Stimulated activated CD8-positive, alpha-beta memory T cell treated with anti-CD3 and anti-CD28 coated beads, Interleukin-15, amount 100 ng/mL, for 1 hour (primary cell): Measurements from ENCODE around the gene SORCS2.

Source experiments
- DNase-seq: peaks from one replicate; pipeline ENCODE4 v3.0.0-alpha.2; 2020; ENCODE audit warnings: low read depth

The SORCS2 gene

DNA sequence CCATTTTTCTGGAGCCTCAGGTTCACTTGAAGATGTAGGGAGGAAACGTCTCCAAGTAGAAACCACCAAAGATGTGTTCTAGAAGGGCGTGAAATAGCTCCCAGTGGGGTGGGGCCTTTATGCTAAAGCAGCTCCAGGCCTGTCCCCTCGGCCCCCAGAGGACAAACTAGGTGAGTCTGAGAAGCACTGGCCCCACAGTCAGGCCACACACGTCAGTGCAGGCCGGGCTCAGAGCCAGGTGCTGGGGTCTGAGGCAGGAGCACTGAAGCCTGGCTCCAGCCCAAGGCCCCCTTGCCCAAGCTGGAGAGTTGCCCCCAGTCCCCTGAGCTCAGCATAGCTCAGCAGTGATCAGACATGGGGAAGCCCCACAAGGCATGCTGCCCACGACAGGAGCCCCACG is 337.7 kb downstream of the SORCS2 start:
- no peak for DNase-seq

DNA sequence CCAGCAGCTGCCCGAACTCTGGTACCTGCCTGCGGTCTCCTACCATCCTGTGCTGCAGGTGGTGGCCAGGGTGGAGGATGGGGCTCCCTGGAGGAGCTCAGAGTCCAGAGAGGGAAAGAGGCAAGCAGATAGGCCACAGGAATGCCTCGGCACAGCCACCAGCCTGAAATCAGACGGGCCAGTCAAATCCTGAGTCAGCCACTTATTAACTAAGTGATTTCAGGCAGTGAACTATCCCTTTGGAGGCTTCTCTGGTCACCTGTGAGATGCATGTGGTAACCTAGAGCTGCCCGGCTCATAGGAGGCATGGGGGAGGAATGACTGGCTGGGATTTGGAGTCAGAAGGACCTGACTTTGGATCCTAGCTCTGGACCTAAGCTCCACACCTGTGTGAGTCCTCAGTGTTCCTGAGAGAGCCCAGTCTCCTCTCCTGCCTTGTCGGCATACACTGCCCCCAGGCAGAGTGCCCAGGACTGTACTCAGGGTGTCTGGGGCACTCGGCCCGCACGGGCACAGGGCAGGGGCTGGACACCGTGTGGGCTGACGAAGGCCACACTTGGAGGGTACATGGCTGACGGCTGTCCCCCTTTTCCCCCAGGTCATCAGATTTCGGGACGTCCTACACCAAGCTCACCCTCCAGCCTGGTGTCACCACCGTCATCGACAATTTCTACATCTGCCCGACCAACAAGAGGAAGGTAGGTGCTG is 338.7 kb downstream of the SORCS2 start:
- DNase-seq = no peak

DNA sequence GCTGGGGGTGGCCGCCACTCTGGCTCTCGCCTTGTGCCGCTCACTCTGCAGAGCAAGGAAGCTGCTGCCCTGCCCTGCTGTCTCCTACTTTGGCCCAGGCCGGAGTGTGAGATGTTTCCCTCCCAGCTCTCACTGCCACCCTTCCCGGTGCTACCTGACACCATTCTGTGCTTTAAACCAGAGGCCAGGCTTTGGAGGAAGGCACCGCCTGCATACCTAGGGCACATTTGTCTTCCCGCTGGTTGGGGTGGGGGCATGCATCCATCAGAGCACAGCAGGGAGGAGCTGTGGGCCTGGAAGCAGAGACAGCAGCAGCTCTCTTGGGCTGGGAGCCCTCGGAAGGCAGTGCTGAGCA is 339.3 kb downstream of the SORCS2 start:
- DNase-seq = no peak

DNA sequence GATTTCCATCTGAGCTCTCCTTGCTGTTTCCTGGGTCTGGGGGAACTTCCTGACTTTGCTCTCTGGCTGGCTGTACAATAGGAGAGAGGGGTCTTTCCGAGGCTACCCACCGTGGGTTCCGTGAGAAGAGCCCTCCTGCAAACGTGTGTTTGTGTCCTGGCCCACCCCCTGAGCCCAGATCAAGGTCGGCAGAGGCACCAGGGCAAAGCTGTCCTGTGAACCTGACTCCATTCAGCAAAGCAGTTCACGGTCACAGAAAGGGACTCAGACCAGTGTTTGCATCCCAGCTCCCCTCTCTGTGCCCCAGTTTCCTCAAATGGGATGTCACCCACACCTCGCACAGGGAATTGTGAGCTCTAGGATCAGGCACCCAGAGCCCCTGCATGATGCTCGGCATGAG is 339.7 kb downstream of the SORCS2 start:
- no peak for DNase-seq

DNA sequence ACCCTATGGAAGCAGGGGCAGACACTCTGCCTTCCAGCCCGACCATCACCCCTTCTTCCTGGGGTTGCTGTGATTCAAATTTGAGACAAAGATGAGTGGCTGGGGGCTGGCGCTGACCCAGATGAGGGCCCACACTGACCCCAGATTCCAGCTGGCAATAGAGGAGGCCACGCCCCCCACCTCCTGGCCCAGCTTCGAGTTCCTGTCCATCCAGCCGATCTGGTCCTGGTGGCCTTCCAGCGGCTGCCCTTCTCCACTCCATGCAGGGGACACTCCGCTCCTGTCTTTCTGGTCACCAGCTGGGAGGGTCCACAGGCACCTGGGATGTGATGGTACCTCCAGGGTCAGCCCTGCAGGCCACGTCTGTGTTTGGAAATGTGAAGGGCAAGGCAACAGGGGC is 340.9 kb downstream of the SORCS2 start:
- no peak for DNase-seq

DNA sequence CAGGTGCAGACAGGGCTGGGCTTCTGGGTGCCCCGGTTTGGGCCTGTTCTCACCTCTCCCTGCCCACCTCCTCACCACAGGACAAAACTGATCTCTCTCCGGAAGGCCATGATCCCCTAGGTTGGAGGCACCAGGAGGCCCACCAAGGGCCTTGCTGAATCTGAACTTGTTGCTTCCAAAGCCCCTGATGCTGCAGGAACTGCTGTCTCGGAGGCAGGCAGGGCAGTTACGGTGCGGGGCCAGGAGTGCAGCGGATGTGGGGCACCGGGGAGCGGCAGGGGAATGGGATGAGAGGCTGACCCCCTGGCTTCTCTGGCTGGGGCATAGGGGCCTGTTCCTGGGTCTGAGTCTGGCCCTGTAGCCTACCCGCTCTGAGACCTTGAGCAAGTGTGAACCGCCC is 342.8 kb downstream of the SORCS2 start:
- no peak for DNase-seq

DNA sequence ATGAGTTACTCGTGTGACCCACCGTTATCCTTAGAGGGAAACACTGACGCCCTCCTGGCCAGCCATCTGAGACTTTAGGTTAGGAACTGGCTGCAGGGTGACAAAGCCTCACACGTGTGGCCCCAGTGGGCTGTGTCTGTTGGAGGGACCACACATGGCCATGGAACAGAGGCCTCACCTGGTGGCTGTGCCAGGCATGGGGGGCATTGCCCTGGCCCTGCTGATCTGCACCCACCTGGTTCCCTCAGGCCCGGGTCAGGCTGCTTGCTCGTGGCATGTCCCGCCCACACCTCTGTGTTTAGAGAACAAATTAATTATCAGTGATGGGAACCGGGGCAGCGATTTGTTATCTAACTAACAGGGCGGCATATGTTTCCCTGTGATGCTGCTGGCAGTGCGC is 343.3 kb downstream of the SORCS2 start:
- DNase-seq = no peak

DNA sequence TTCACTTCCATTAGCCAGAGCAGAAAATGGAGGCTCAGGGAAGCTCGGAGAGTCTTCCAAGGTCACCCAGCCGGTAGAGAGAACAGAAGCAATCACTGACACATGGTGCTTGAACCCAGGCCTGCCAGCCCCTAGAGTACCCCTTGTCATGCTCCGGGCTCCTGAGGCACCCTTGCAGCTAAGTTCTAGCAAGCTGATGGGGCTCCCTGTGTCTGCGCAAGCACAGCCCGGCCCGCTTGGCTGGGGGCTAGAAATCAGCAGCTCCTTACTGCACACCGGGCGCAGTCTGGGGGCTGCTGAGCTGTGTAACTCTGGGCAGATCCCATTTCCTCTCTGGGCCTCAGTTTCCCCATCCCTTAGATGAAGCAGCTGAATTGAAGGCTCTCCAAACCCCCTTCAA is 344.5 kb downstream of the SORCS2 start:
- DNase-seq = no peak

DNA sequence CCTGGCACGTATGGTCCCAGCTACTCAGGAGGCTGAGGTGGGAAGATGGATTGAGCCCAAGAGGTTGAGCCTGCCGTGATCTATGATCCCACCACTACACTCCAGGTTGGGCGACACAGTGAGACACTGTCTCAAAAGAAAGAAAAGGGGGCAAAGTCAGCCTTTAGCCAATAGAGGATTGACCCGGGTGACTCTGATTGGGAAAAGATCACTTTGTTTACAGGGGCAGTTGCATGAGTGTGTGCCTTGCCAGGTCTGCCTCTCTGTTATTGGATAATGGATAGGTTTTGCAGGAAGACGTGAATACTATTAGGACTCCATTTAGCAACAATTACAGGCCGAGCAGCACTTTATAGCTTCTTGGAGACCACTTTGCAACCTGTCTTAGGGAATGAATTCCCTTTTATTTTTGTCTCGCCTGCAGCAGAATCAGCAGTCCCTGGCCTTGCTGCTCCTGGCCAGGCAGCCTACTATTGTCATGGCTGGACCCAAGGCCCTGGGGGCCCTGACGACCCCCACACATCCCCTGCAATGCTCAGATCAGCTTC is 345.6 kb downstream of the SORCS2 start:
- DNase-seq = no peak

DNA sequence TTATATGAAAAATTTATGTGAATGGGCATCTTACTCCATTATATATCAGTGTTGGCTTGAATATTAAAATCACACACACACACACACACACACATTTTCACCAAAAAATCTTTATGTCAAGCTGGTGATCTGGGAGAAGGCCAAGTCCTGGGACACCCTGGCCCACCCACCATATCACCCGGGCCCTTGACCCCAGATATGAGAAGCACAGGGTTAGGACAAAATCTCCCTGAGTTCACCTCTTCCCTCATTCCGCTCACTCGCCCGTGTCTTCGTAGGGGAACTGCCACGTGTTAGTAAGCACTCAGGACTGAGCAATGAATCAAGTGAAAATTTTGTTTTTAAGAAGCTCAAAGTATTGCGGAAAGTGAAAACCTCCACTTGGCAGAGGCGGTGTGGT is 346.2 kb downstream of the SORCS2 start:
- no peak for DNase-seq

DNA sequence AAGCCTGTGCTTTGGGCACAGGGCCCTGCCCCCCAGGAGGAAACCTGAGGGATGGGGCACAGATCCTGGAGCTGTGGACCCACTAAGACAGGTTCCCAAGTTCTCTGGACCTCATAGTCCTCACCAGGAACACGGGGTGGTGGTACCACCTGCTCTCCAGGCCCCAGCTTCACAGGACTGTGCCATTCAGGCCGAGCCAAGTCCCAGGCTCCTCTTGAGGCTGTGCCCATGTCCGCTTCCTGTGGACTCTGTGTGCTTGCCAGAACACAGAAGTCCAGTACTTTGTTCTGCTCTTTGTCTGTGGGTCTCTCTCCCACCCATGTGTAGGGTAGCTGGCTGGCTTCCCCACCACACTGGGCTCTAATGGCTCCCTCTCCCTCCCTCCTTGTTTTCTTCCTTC is 346.8 kb downstream of the SORCS2 start:
- DNase-seq = no peak

DNA sequence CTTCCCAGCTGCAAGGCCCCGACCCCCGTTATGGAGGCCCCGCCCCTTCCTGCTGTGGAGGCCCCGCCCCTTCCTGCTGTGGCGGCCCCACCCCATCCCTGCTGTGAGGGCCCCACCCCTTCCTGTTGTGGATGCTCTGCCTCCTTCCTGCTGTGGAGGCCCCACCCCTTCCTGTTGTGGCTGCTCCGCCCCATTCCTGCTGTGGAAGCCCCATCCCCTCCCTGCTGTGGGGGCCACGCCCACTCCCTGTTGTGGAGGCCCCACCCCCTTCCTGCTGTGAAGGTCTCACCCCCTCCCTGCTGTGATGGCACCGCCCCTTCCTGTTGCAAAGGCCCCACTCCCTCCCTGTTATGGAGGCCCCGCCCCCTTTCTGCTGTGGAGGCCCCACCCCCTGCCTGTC is 347.3 kb downstream of the SORCS2 start:
- no peak for DNase-seq

DNA sequence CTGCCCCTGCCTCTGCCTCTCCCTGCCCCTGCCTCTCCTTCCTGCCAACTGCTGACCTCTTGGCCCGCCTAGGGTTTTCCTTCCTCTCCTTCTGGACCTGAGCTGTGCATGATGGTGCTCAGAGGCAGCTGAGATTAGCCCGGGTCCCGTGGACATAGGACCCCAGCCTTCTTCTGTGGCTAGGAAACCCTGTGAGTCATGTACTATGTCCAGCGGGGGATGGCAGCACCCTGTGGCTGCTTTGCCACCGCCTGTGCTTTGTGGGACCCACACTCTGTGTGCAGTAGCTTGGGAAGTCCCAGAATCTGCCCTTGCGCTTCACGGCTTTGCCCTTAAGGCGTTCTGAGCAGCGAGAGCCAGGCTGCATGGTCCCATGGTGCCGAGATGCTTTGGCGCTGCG is 347.9 kb downstream of the SORCS2 start:
- DNase-seq = no peak

DNA sequence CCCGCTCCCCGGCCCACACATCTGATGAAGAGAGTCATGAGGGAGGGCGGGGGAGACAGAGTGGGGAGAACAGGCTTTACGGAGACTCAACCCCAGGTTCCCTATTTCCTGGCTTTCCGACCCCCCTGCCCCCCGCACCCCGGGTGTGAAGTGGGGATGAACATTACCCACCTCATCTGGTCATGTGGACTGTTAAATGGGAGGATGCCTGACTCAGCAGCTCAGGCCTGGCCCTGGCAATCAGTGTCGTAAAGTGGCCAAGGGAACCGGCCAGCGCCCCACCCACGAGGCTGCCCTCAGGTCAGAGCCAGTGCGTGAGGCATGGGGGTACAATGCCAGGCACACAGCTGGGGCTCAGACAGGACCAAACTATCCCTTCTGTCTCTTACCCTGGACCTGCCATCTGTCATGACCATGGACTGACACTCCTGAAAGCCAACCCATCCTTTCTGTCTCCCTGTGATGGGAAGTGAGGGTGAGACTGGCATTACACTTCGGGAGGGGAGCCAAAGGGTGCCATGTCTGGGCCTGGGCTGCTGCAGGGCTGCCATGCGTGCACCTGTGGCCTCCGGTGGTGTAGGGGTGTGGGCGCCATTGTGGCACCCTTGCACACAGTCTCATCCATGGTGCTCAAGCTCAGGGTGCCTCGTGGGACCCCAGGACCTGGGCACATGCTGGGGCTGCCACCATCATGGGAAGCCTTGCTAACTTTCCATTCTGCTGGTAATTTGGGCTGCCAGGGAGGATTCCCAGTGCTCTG is 348.5 kb downstream of the SORCS2 start:
- no peak for DNase-seq

DNA sequence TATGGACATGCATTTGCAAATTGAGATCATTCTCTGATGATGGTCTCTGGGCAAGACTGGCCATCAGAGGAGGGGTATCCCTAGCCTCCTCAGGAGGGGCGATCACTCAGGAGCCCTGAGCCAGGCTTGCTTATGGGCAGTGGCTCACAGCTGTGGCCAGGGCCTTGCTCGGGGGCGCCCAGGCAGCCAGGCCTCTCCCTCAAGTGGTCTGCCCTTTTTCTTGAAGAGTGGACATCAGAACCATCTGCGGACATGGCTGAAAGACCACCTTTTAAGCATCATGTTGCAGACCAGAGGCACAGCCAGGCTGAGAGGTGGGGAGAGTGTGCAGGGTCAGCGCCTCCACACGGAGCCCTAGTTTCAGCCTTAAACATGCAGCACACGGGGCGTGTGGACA is 349.1 kb downstream of the SORCS2 start:
- DNase-seq = no peak

DNA sequence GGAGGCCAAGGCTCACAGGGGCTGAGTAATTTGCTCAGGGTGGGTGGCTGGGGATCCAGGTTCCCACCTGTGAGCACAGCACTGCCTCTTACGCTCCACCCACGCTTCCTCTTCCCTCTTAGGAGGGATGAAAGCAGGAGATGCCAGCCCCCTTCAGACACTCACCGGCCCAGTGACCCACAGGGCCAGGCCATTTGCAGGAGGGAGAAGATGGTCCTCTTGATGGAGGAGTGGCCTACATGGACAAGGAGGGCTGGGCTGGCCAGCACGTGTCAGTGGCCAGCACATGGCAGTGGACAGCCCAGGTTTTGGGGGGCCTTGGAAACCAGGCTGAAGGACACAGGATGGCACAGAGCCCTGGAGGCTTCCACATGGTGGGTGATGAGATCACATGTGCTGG is 350.4 kb downstream of the SORCS2 start:
- DNase-seq = no peak

DNA sequence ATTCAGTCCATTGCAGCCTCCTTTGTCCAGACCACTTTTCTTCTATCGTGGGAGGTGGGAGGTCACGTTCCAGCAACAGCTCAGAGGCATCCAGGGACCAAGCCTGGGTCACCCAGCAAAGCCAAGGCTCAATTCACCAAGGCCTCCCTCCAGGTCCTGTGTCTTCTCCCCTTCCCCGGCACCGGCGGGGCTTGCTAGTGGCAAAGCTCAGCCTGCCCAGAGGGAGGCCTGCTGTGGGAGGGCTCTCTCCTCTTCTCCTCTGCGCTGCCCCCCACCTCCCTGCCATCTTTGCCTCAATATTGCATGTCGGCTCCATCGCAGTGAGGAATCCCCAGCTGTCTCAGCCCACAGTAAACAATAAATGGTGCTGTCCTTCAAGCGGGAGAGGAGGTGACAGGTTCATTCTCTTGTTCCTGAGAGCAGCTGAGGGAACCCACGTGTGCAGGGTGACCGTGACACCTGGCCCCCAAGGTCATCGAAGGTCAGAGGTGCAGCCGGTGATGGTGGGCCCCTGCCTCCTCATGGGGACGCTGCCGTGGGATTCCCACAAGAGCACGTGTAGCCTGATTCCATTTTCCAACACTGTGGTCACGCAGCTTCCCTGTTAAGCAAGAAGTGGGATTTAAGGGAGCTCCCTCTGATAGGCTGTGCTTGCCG is 353.9 kb downstream of the SORCS2 start:
- no peak for DNase-seq

DNA sequence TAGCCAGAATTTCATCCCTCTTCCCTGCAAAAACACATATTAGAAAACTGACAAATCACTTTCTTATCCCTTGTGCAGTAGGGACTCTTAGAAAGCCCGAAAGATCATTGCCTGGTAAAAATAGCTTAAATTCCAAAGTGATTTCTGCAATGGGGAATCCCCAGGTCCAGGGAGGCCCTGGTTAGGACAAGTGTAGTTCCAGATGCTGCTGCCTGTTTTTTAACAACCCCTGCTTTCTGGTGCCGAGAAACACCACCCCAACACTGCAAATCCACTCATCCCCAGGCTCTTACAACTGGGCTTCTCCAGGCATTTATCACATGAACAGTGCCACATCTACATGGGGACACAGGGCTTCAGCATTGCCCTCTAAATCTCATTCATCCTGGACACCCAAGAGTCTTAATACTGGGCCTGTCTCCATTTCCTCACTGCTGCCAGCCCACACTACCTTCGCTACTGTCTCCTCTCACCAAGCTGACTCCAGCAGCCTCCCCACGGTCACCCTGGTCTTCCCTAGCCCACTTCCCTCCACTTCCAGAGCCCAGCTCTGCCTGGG is 354.6 kb downstream of the SORCS2 start:
- DNase-seq = no peak

DNA sequence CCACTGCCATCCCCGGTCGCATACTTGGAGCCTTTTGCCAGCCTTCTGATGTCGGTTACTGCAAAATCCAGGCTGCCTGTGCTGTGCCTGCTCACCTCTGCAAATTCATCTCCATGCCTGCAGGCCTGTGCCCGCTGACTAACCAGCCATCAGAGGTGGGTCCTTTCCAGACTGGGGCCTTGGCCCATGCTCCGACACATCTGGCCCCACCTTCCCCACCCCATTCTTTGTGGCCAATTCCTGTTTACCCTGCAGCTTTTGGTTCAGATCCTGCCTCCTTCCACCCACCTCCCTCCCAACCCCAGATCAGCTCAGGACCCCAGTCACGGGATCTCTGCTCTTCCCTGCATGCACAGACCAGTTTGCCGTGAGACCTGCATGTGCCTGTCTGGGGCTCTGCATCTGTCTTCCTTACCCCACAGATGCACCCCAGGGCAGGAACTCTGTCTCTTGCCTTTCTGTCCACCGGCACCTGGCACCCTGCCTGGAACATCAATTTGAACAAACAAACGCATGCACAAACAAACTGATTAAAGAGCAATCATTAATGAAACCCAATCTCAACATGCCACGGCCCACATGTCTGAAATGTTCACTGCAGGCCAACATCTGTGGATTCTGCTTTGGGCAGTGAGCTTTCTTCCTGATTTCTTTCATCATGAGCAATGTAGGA is 355.2 kb downstream of the SORCS2 start:
- no peak for DNase-seq

DNA sequence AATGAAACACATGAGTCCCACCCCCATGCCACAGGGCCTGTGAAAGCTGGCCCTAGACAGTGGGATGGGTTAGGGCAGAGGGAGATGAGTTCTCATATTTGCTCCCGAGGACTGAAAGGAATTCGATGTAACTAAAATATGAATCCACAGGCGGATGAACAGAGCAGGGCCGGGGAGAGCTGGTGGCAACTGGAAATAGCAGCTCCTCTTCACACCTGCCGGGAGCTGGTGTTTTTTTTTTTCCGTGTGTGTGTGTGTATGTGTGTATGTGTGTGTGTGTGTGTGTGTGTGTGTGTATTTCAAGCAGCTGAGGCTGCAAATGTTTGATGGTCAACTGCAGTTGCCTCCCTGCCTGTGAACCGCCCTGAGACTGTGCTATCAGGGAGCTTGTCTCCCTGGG is 357.5 kb downstream of the SORCS2 start:
- DNase-seq = no peak

DNA sequence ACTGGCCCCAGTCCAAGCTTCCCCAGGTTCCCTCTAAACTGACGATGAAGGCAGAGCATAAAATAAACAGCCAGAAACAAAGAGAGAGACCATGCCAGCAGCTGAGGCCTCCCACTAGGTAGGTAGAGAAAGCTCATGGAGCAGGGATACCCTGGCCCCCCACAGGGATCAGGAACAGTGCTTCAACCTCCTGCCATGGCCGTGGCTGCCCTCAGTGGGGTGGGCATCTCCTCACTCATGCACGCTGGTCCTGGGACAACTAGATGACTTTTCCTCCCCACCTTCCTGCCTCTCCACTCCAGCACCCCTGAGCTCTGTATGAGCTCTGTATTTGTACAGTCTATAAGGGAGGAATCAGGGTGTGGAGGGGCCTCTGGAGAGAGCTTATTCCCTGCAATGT is 360.1 kb downstream of the SORCS2 start:
- no peak for DNase-seq

DNA sequence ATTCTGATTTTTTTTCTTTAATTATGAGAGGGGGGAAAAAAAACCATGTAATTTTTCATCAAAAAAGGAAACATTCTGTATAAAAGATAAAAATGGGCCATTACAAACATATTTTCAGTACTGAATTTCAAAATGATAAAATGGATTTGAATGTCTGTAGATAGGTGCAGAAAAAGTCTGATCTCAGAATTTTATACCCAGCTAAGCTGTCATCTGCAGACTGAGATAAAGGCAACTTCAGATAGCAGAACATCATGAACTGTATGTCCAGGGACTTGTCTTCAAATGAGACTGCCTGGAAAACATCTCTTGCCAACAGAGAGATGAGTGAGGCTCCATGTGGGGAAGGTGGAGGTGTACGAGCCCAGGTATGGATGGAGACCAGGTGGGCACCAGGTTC is 360.9 kb downstream of the SORCS2 start:
- no peak for DNase-seq
